GM18907 (cell line): Measurements from ENCODE around the gene GCG.

Experiments
- ATAC-seq: cut with Tn5 transposase; IDR thresholded peaks from one replicate; pipeline ENCODE4 v1.9.1; 2021; ENCODE audit warnings: mild to moderate bottlenecking, moderate library complexity; ENCODE audit not compliant: unreplicated experiment

The GCG gene

GRCh38 chr2:162106746-162107145 is 45.3 kb downstream of the GCG start:
- ATAC-seq = no peak

- ATAC-seq = no peak
These were observed 45.9 kb downstream of the GCG start for GRCh38 chr2:162106146-162106551.

GRCh38 chr2:162103443-162104009 is 48.5 kb downstream of the GCG start:
- ATAC-seq = no peak

GRCh38 chr2:162100579-162100978 is 51.5 kb downstream of the GCG start:
- no peak for ATAC-seq

- ATAC-seq = no peak
These were observed 52.2 kb downstream of the GCG start for GRCh38 chr2:162099836-162100235.
